HCT116 (cell line): Measurements from ENCODE around the gene COPA. TPM values are rescaled to one million over a fixed set of nuclear protein-coding genes. Genes with fewer than 3 reads are reported as not detected.

Experiments used
- ATAC-seq: fragments of 200-7000 bp; cut with Tn5 transposase; 2 replicates; pipeline ENCODE4 v1.9.1; 2020; ENCODE audit warnings: mild to moderate bottlenecking, moderate library complexity
- BruUV-seq: library from RNA; stranded (reverse); fragments of 400-500 nt; replicated peaks from 2 replicates; lab custom pipeline; 2021; lab: Mats Ljungman, UMichigan
- CTCF ChIA-PET: fragments of 300-600 bp; sonication (Branson Sonifier 250); formaldehyde crosslinking; loops from one replicate; lab custom pipeline; 2021; ENCODE audit warnings: antibody characterized with exemption; lab: Charles Lee
- POLR2A ChIA-PET: fragments of 300-600, 350-600 bp; sonication (Branson Sonifier 250); formaldehyde crosslinking; loops from one replicate; lab custom pipeline; 2021; ENCODE audit warnings: antibody characterized with exemption; lab: Charles Lee
- RAD21 ChIA-PET, 2 experiments: fragments of 300-600 bp; sonication (Branson Sonifier 250); formaldehyde crosslinking; loops; one replicate each; lab custom pipeline; 2023; ENCODE audit warnings: low total read pairs in 2 of 2; ENCODE audit not compliant: uncharacterized antibody in 2 of 2, unreplicated experiment in 2 of 2, low non-redundant PET in 1 of 2; lab: Charles Lee
- DNase-seq: peaks from one replicate; pipeline ENCODE4 v3.0.0-alpha.2; 2010; ENCODE audit warnings: low read depth, low spot score
- H2AFZ ChIP-seq: fragments of 200-600 bp; shearing (Covaris generic), sonication (generic); 2 replicates; pipeline ENCODE4 v1.6.1; 2017; ENCODE audit warnings: low read depth, mixed run types, mixed read lengths, antibody characterized with exemption, low read length; ENCODE audit not compliant: poor library complexity, severe bottlenecking
- H3K27ac ChIP-seq: 2 replicates; pipeline ENCODE4 v1.5.1; 2012; ENCODE audit warnings: low read depth, low read length
- H3K27me3 ChIP-seq: fragments of 200-600 bp; sonication (generic); 2 replicates; pipeline ENCODE4 v1.6.1; 2016; ENCODE audit warnings: mixed run types, low read length, mixed read lengths; ENCODE audit not compliant: insufficient read depth
- H3K36me3 ChIP-seq, 2 experiments: fragments of 200-500 bp in 1 of 2; fragments of 200-600 bp in 1 of 2; sonication (Bioruptor generic) in 1 of 2; sonication (generic) in 1 of 2; 2 replicates each; pipeline versions ENCODE4 v1.5.1 to v1.6.1; 2014 to 2016; ENCODE audit warnings: low read length in 2 of 2, inconsistent platforms in 1 of 2, mixed read lengths in 1 of 2, mixed run types in 1 of 2; ENCODE audit not compliant: insufficient read depth in 2 of 2, control insufficient read depth in 1 of 2
- H3K4me1 ChIP-seq, 2 experiments: fragments of 200-600 bp in 1 of 2; sonication (generic) in 1 of 2; 2 replicates each; pipeline versions ENCODE4 v1.5.1 to v1.6.1; 2012 to 2017; ENCODE audit warnings: low read length in 2 of 2, inconsistent platforms in 1 of 2, mild to moderate bottlenecking in 1 of 2, mixed read lengths in 1 of 2, mixed run types in 1 of 2, moderate library complexity in 1 of 2; ENCODE audit not compliant: insufficient read depth in 2 of 2, control insufficient read depth in 1 of 2
- H3K4me2 ChIP-seq: fragments of 200-600 bp; sonication (generic); 2 replicates; pipeline ENCODE4 v1.6.1; 2017; ENCODE audit warnings: mixed run types, low read length, mixed read lengths
- H3K4me3 ChIP-seq, 2 experiments: fragments of 200-600 bp in 1 of 2; sonication (generic) in 1 of 2; replicated peaks in 1 of 2; 2 replicates each; pipeline ENCODE4 v1.5.1; 2011 to 2016; ENCODE audit warnings: low read length in 2 of 2, control low read depth in 1 of 2, low read depth in 1 of 2, mild to moderate bottlenecking in 1 of 2, mixed read lengths in 1 of 2, mixed run types in 1 of 2
- H3K79me2 ChIP-seq: fragments of 200-600 bp; sonication (generic); 2 replicates; pipeline ENCODE4 v1.6.1; 2017; ENCODE audit warnings: mild to moderate bottlenecking, mixed run types, low read length, moderate library complexity, mixed read lengths; ENCODE audit not compliant: insufficient read depth
- H3K9ac ChIP-seq: fragments of 200-600 bp; sonication (generic); 2 replicates; pipeline ENCODE4 v1.6.1; 2016; ENCODE audit warnings: low read length, mixed read lengths
- H3K9me2 ChIP-seq: fragments of 200-600 bp; sonication (generic), shearing (Covaris generic); 2 replicates; pipeline ENCODE4 v1.6.1; 2017; ENCODE audit warnings: mixed run types, mild to moderate bottlenecking, moderate library complexity; ENCODE audit not compliant: insufficient read depth
- H3K9me3 ChIP-seq, 2 experiments: fragments of 200-500 bp in 1 of 2; fragments of 200-600 bp in 1 of 2; sonication (Bioruptor generic) in 1 of 2; sonication (generic) in 1 of 2; 2 replicates each; pipeline ENCODE4 v1.6.1; 2014 to 2017; ENCODE audit warnings: low read length in 2 of 2, mixed read lengths in 2 of 2, inconsistent platforms in 1 of 2, low read depth in 1 of 2, mild to moderate bottlenecking in 1 of 2, mixed run types in 1 of 2, moderate library complexity in 1 of 2; ENCODE audit not compliant: control insufficient read depth in 1 of 2, insufficient read depth in 1 of 2
- H4K20me1 ChIP-seq: fragments of 200-600 bp; sonication (generic), shearing (Covaris generic); 2 replicates; pipeline ENCODE4 v1.6.1; 2017; ENCODE audit warnings: mixed run types, mild to moderate bottlenecking, moderate library complexity; ENCODE audit not compliant: insufficient read depth
- CEBPB ChIP-seq: IDR thresholded peaks from 2 replicates; pipeline ENCODE4 v1.6.1; 2012; ENCODE audit warnings: low read depth
- CTCF ChIP-seq, 3 experiments: fragments of 200-600 bp in 1 of 3; sonication (generic) in 1 of 3; IDR thresholded peaks in 2 of 3; conservative IDR thresholded peaks in 1 of 3; 2 replicates each; pipeline ENCODE4 v1.5.1; 2012 to 2017; ENCODE audit warnings: low read depth in 2 of 3, low read length in 2 of 3, antibody characterized with exemption in 1 of 3, borderline replicate concordance in 1 of 3, control low read depth in 1 of 3, mild to moderate bottlenecking in 1 of 3, mixed read lengths in 1 of 3, mixed run types in 1 of 3, moderate library complexity in 1 of 3; ENCODE audit not compliant: insufficient read depth in 1 of 3
- ELF1 ChIP-seq: IDR thresholded peaks from 2 replicates; pipeline ENCODE4 v1.6.1; 2012; ENCODE audit warnings: low read depth, borderline replicate concordance
- JUND ChIP-seq: IDR thresholded peaks from 2 replicates; pipeline ENCODE4 v1.6.1; 2012
- MAX ChIP-seq: IDR thresholded peaks from 2 replicates; pipeline ENCODE4 v1.6.1; 2012
- POLR2AphosphoS5 ChIP-seq: IDR thresholded peaks from 2 replicates; pipeline ENCODE4 v1.6.1; 2011; ENCODE audit warnings: mild to moderate bottlenecking, low read depth, low read length, moderate library complexity
- SP1 ChIP-seq: IDR thresholded peaks from 2 replicates; pipeline ENCODE4 v1.6.1; 2012; ENCODE audit warnings: low read depth
- SRF ChIP-seq: IDR thresholded peaks from 2 replicates; pipeline ENCODE4 v1.6.1; 2012; ENCODE audit warnings: low read depth
- ZFX ChIP-seq: fragments of 450-650 bp; IDR thresholded peaks from 2 replicates; pipeline ENCODE4 v1.6.1; 2017
- intact Hi-C: fragments of 100-400 bp; cut with micrococcal nuclease; formaldehyde crosslinking; loops from 2 replicates; pipeline ENCODE4 v1.10.0; 2022
- total RNA-seq: library from RNA; stranded (reverse); gene quantifications from one replicate; pipeline ENCODE4 v1.2.1, GENCODE V29; 2021; ENCODE audit not compliant: unreplicated experiment

COPA gene
- total RNA-seq, 1 experiment from 2014 or later: 132 TPM

GRCh38 chr1:160332516-160332915 is 10.5 kb downstream of the COPA start:
- no peaks in the 10 kb centered on the region for H3K9me3 ChIP-seq
- H3K36me3 ChIP-seq: peaks cover 36 to 54% of the 10 kb centered on the region in 2 experiments; a peak in 3 of 4 replicates
- DNase-seq (no peak), ATAC-seq (no peak)
- no peaks in the 10 kb centered on the region for H4K20me1 ChIP-seq
- intact Hi-C loops: no loop called here
- RAD21 ChIA-PET: no interaction called here
- H2AFZ ChIP-seq: no peak overlapping the region
- no peak overlapping the region for H3K9ac ChIP-seq
- no peak overlapping the region for H3K4me3 ChIP-seq
- POLR2A ChIA-PET: no interaction called here
- no peaks in the 10 kb centered on the region for H3K4me1 ChIP-seq
- H3K27ac ChIP-seq: no peak overlapping the region
- BruUV-seq: no TSS peak
- H3K27me3 ChIP-seq: no peaks in the 10 kb centered on the region
- no peak overlapping the region for H3K4me2 ChIP-seq
- H3K79me2 ChIP-seq: peaks cover 11% of the 10 kb centered on the region; the same call in 1 of the 2 replicates
- no peaks in the 10 kb centered on the region for H3K9me2 ChIP-seq
- TF ChIP-seq CEBPB (no peak), SRF (no peak), MAX (no peak), JUND (no peak), ELF1 (no peak), ZFX (no peak), CTCF (IDR thresholded peaks at IDR 0.05 in 2 of 3, conservative IDR thresholded peaks at IDR 0.05 in 1 of 3; ENCODE audit: borderline replicate concordance in 1 of 3, insufficient read depth in 1 of 3, low read depth in 2 of 3, low read length in 2 of 3) (no peak)
- CTCF ChIA-PET: no interaction called here

- H3K27ac ChIP-seq: no peak overlapping the region
- CTCF ChIA-PET: interaction anchor here (1.0 to 1.4 kb wide), 2 partner anchors 38 to 137 kb away, joined by 3 read pairs; no protein-coding TSS in a partner anchor
These were observed 12.9 kb downstream of the COPA start for GRCh38 chr1:160330119-160330518.

More at GRCh38 chr1:160330119-160330518, 12.9 kb downstream of the COPA start:
- Histone ChIP-seq H3K9ac (no peak overlapping the region), H2AFZ (no peak overlapping the region), H3K9me2 (no peaks in the 10 kb centered on the region), H3K4me2 (no peak overlapping the region), H3K4me1 (no peaks in the 10 kb centered on the region), H3K79me2 (peaks cover 5% of the 10 kb centered on the region; the same call in 1 of the 2 replicates), H3K36me3 (peaks cover 42 to 60% of the 10 kb centered on the region in 2 experiments; a peak in 3 of 4 replicates), H3K4me3 (no peak overlapping the region), H4K20me1 (no peaks in the 10 kb centered on the region), H3K27me3 (no peaks in the 10 kb centered on the region), H3K9me3 (no peaks in the 10 kb centered on the region)
- RAD21 ChIA-PET: no interaction called here
- BruUV-seq: no TSS peak
- intact Hi-C loops: no loop called here
- DNase-seq: no peak
- POLR2A ChIA-PET: no interaction called here
- no peak for ATAC-seq
- no peak for TF ChIP-seq ZFX
- TF ChIP-seq CTCF (IDR thresholded peaks at IDR 0.05 in 2 of 3, conservative IDR thresholded peaks at IDR 0.05 in 1 of 3; ENCODE audit: borderline replicate concordance in 1 of 3, insufficient read depth in 1 of 3, low read depth in 2 of 3, low read length in 2 of 3): no peak
- TF ChIP-seq POLR2AphosphoS5: no peak
- TF ChIP-seq SP1: no peak
